ENCODE results near the gene CRIP3.
A peak's percentile ranks its signal among the peaks of the same experiment; 100 is the strongest.

CRIP3 gene

DNA sequence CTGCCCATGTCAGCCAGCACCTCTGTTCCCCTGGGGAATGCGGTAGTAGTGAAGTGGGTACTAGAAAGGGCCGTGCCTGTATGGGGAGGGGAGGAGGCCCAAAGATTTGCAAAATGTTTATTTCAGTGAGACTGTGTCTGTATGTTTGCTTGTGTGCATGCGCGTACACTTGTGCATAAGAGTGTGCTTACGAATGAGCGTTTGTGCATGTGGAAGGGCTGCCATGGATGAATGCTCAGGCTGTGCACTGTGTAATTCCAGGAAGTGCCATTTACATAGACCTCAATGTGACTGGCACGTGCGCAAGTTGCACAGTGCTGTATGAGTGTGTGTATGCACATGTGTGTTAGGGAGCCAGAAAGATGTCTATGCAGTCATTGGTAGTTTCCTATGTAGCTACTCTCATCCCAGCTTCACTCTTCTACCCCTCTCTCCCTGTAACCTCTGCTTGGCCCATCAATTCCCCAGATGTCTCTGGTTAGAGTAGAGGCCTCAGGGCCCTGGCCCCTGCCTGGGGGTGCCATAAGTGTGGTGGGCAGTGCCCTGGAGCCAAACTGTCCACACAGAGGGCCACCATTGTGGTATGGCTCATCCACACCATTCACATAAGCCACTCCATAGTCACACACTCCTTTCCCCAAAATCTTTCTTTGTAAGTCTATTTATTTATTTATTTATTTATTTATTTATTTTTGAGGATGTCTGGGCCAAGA, 37.4 kb downstream of the CRIP3 start:
- no peak for DNase-seq

DNA sequence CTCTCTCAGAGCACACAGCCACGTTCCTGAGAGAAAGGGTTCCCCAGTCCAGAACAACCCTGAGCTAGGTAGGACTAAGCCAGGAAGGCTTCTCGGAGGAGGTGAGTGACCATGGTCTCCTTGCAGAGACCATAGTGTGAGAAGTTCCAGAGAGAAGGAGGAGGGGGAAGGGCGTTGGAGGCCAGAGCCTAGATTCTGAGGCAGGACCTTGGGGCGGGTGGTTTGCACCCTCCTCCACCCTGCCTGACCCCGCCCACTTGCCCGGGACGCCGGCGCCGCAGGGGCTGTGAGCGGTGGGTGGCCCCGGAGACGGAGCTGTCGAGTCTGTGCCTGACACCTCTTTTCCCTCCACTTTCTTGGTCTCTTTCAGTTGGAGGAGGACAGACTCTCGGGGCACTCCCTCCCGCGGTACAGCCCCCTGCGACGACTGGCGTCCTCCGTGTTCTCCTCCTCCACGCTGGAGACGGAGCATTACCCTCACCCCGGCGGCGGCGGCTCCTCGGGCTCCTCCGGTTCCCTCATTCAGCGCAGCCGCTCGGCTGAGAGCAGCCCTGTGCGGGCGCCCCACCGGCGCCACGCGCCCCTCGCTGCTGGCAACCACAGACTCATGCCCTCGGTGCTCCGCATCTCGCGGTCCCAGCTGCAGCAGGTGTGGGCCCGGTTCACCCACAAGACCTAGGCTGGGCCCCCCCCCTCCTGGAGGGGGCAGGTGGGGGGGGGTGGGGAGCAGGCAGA, 39.2 kb downstream of the CRIP3 start:
- DNase-seq = peak; percentile 18

DNA sequence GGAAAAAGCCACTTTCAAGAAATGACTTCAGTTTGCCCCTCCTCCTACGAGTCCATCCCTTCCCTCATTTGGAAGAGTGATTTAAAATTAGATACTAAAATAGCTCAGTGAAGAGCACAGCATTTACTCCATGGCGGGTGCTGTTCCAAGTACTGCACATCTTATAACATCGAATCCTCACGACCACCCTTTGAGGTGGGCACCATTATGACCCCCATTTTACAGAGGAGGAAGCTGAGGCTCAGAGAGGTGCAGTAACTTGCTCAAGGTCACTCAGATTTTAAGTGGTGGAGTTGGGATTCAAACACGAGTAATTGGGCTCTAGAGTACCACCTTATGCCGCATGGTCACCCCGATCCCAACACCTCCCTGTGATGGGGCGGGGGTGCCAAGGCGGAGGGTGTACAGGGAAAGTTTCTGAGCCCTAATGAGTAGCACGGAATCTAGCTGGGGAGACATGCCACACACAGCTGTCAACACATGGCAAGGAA, 39.8 kb downstream of the CRIP3 start:
- no peak for DNase-seq

DNA sequence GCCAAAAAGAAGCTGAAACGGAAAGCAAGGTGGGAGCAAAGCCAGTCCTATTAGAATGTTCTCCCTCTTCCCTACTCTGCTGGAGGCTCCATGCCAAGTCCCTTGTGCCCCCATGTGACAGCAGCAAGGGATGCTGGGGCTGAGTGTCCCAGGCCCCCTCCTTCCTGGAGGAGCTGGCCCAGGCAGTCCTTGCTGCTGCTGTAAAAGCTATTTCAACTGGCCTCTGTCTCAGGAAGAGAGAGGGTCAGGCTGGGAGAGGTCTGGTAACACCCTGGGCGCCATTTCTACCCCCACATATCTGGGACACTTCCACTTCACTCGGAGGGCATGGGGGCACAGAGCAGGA, 40.3 kb downstream of the CRIP3 start:
- no peak for DNase-seq

DNA sequence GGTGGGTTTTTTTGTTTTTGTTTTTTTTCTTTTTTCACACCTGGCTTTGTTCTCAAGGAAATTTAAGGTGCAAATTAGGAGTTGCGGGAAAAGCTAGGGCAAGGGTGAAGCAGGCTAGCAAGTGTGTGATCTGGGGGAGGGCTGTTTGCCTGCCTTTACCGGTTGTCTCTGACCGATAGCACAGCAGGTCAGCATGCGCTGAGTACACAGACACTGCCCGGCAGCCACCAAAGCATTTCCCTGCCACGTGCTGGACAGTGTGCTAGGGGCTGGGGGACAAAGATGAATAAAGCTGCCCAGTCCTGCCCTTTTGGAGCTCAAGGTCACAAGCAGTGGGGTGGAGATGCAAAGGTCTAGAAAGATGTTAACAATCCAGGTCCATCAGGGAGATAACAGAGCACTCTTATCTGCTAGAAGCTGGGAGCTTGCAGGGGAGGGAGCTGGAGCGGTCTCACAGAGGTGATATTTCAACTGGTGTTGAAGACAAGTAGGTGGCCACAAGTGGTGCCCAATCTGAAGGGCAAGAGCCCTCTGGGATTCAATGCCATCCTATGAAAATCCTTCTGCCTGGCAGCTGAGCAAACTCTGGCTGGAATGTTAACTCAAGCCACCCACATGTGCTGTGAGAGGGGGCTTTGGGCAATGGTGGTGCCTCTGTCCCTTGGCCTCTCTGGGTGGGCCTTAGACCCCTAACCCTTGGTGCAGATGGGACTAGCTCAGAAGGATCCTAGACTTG, 40.8 kb downstream of the CRIP3 start:
- DNase-seq = no peak

DNA sequence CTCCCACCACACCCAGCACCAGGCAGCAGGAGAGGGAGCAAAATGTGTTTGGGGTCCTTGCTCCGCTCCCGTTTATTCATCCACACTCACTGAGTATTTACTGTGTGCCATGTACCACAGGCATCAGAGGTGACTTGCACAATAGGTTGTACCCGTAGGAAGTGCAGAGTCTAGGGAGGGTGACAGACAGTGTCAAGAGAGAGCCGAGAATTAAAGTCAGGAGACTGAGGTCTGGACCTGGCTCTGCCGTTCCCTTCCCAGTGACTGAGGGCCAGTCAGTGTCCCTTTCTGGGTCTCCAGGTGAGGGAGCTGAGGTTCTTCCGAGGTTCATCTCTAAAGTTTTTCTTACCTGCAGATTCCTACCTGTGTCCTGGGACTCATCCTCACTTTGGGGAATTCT, 43.1 kb downstream of the CRIP3 start:
- DNase-seq = no peak

DNA sequence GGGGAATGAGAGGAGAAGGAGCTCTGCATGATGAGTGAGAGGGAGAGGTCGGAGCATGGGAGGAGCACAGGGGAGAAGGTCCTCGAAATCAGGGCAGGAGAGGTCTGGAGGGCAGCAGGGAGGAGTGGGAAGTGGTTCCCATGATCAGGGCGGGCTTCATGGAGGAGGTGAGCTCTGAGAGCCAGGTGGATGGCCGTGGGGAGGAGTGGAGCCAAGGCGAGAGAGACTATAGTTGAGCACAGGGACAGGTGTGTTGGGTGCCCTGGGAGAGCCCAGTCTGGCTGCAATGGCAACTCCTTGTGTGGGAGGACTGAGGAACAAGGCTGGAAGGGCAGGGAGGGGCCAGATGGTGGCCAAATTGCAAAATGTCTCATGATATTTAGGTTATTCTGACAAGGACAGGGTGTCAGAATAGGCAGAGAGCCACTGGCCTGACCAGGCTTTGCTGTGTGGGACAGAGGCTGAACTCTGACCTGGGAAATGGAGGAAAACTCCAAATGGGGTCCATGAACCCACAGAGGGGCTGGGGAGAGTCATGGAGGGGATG, 44.0 kb downstream of the CRIP3 start:
- DNase-seq = peak; percentile 23

DNA sequence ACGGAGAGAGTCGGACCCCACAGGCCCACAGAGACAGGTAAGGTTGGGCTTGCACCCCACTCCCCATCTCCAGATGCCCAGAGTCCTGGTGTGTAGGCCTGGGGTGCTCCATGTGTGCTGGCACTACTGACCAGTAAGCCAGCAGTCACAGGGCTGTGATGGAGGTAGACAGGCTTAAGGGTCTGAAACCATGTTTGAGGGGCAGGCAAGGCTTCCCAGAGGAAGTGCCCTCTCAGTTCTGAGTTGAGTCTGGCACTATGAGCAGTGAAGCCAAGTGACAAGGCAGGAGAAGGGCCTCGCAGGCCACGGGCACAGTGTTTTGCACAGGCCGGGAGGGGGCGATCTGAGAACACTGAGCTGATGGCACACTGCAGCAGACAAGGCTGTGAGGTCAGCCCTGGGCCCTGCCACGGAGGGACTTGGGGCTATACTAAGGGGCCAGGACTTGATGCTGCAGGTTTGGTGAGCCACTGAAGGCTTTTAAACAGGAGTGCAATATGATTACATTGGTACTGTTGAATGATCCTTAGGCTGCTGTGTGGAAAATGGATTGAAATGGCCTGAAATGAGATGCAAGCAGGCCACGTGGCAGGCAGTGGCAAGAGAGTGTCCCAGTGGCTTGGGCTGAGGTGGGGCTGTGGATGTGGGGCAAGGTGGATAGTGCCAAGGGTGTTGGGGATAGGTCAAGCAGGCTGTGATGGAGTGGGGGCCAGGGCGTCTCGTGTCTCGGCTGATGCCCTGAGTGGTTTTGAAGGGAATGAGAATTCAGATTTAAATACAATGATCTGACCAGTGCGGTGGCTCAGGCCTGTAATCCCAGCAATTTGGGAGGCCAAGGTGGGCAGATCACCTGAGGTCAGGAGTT, 45.1 kb downstream of the CRIP3 start:
- DNase-seq = peak; percentile 88

DNA sequence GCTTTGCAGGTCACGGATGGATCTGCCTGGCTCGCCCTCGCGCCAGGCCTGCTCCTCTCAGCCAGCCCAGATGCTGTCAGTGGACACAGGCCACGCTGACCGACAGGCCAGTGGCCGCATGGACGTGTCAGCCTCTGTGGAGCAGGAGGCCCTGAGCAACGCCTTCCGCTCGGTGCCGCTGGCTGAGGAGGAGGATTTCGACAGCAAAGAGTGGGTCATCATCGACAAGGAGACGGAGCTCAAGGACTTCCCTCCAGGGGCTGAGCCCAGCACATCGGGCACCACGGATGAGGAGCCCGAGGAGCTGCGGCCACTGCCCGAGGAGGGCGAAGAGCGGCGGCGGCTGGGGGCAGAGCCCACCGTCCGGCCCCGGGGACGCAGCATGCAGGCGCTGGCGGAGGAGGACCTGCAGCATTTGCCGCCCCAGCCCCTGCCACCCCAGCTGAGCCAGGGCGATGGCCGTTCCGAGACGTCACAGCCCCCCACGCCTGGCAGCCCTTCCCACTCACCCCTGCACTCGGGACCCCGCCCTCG, 45.8 kb downstream of the CRIP3 start:
- no peak for DNase-seq

DNA sequence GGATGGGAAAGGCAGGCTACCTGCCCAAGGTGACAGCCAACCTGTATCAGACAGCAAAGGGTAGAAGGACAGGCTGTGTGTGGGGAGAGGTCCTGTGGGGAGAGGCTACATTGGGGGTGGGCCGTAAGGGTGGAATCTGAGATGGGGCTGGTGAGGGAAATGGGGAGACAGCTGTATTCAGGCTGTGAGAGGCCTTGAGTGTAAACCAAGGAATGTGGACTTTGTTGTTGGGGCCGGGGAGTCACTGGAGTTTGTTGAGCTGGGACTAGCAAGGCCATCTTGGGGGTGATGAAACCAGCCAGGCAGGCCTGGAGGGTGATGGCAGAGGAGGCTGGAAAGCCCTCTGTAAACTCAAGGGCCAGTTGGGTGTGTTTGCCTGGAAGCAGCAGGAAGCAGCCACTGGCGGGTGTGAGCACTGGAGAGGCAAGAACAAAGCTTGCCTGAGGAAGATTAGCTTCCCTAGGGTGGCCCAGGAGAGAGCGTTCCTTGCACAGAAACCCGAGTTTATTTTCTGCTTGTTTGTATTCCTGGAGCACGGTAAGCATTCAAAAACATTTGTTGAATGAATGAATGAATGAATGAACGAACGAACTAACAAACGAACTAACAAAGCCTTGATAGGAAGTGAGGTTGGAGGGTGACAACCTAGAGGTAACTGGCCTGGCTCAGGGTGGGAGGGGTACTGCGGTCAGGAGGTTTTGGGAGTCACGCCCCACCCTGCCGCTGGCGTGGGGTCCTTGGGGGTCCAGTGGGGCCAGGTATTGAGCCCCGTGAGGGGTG, 46.4 kb downstream of the CRIP3 start:
- DNase-seq = no peak

DNA sequence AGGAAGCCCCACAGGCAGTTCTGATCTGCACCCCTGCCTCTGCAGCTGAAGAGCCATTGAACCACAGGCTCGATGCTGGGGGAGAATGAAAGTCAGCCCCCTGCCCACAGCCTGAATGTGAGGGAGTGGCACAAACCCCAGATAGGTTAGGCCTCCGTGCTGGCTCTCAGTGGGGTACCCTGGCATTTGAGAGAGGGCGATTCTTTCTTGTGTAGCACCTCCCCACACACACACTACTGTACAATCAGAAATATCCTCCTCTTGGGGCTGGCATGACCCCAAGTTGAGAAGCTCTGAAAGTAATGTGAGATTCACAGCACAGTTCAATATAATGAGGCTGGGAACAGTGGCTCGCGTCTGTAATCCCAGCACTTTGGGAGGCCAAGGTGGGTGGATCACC, 47.4 kb downstream of the CRIP3 start:
- no peak for DNase-seq

DNA sequence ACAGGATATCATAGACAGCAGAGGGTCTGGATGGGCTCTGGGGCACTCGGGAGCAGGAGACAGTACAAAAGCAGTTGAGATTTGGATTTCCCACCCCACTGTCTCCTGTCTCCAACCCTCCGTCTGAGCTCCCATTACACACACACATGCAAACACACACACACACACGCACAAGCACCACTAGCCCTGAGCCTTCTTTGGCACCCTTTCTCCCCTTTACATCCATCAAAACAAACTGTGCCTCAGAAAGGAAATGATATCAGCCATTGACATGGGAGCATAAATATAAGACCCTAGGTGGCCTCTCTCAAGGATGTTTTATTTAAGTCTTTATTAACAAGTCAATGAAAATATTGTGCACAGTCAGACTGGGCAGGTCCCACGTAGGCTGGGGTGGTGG, 47.8 kb downstream of the CRIP3 start:
- DNase-seq = no peak

DNA sequence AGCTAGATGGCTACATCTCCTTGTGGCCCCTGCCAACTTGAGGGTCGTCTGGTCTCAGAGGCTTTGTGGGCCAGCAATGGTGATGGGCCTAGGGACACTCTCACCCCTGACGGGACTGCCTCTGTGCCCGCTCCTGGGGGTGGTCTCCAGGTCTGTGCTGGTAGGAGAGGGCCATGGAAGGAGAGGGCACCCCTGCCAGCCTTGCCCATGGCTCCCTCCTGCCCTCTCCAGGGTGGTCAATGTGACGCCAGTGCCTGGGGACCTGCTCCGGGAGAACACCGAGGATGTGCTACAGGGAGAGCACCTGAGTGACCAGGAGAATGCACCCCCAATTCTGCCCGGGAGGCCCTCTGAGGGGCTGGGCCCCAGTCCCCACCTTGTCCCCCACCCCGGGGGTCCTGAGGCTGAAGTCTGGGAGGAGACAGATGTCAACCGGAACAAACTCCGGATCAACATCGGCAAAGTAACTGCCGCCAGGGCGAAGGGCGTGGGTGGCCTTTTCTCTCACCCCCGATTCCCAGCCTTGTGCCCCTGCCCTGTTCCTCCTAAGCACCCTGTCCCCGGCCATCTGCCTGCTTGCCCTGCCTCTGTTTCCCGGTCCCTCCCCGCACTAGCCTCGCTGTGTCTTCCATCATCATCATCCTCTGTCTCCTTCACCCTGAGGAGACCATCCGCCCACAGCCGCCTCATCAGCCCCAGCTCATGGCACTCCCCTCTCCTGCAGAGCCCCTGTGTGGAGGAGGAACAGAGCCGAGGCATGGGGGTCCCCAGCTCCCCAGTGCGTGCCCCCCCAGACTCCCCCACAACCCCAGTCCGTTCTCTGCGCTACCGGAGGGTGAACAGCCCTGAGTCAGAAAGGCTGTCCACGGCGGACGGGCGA, 49.6 kb downstream of the CRIP3 start:
- DNase-seq = no peak

DNA sequence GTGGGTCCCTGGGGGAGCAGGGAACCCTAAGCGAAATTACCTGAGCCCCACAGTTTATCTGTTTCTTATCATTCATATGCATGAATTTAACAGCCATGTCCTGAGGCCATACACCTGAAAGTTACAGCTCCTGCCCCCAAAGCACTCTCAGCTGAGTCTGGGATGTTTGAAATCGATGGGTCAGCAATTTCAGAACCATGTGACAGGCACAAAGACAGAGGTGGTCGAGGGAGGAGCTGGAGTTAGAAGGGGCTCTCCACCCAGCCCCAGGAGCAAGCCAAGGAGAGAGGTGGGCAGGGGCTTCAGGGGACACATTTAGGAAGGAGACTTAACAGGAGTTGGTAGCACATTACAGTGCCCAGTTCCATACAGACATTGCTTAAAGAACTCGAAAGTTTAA, 50.4 kb downstream of the CRIP3 start:
- no peak for DNase-seq

DNA sequence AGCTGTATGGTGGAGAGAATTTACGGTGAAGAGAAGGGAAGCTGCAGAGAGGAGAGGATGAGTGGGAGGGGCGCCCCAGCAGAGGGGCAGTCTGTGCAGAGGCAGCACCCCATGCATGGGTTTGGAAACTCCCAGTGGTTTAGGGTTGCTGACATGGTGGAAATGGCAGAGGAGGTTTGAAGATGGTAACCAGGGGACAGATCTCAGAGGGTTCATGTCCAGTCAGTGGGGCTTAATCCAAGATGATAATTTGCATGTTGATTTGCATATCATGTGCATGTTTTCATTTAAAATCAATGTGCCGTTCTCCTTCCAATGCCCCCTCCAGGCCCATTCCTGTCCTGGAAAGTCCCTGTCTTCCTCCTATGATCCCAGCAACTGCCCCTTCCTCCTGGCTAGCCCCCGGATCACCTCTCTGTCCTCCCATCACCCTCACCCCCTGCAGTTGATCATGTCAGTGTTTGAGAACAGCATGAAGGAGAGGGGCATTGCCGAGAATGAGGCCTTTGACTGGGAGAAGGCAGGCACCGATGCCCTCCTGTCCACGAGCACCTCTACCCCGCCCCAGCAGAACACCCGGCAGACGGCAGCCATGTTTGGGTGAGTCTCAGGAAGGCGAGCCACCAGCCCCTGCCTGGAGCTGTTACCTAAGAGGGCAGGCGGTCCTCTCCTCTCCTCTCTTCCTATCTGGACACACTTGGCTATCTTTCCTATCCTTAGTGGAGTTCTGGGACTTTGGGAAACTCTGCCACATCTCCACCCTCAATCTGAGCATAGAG, 51.1 kb downstream of the CRIP3 start:
- DNase-seq = peak; percentile 24

DNA sequence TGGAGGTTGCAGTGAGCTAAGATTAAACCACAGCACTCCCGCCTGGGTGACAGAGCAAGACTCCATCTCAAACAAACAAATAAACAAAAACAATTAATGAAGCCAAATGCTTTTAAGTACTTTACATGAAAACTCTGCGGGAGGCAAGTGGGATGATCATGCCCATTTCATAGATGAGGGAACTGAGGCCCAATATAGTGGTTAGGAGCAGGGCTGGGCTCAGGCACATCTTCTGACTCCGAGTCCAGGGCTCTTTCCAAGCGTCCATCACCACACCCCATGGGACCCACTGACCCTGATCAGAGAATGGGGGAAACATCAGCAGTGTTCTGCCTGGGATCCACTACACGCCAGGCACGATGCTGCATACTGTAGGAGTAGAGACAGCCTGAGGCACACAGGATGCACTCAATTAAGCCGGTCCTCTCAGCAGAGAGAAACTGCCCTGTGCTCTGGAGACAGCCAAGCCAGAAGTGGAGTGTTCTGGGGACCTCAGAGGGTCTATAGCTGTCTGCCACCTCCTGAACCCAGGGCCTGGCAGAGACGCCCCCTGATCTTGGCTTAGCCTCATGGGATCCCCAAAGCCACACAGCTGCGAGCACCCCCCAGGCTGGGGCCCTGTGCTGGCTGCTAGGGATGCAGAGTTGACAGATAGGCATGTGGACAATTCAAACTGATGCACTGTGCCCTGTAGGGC, 51.8 kb downstream of the CRIP3 start:
- no peak for DNase-seq
